Measurements from ENCODE around the gene SCG3.

GRCh38 chr15:51768018-51768417 lies 86.7 kb downstream of the SCG3 start:
- no peak for TF ChIP-seq POLR2AphosphoS5 (IDR thresholded peaks at IDR 0.05; ENCODE audit: low read depth, low read length)
- TF ChIP-seq TAF1 (IDR thresholded peaks at IDR 0.05; ENCODE audit: low read depth, low read length): no peak
- no peak for TF ChIP-seq POLR2A (IDR thresholded peaks at IDR 0.05; ENCODE audit: low read depth, low read length)
- no peak for TF ChIP-seq SPI1 (IDR thresholded peaks at IDR 0.05; ENCODE audit: low read depth, low read length)
- TF ChIP-seq POU2F2 (IDR thresholded peaks at IDR 0.05; ENCODE audit: low read depth, low read length): no peak
- TF ChIP-seq PAX5 (IDR thresholded peaks at IDR 0.05; ENCODE audit: insufficient read depth, low read length, severe bottlenecking): no peak

Measured in GM12891 (cell line).